ENCODE measurements around the gene IGF2BP3. TPM values are rescaled to one million over a fixed set of nuclear protein-coding genes. Genes with fewer than 3 reads are reported as not detected.
"Not testable (repeated sequence)": the region's sequence is repeated elsewhere in the genome, so short reads cannot be mapped to it uniquely, and the experiment has no call there.

Gene IGF2BP3
- total RNA-seq, 2 experiments from 2014 or later: 0.50 to 1.2 TPM

DNA sequence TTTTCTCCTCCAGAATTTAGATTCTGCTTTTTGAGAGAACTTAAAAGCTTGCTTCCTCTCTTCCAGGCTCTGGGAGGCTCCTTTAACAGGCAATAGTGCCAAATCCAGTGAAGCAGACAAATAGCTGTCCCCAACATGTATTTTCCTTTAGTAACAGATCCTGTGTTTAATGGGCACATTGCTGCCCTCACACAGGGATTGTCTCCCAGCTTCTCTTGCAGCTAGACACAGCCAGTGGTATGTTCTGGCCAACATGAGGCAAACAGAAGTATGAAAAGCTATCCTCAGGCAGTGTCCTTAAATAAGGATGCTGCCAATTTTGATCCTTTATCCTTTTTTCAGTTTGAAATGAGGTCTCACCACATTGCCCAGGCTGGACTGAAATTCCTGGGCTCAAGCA, 132.9 kb downstream of the IGF2BP3 start:
- ChIA-PET CTCF (interaction anchor here (0.6 to 1.5 kb wide), 3 partner anchors 10 to 36 kb away, joined by 3 to 4 read pairs (median 3); no protein-coding TSS in a partner anchor), POLR2A (no interaction called here)
- DNase-seq: no peak
- H3K9me3 Mint-ChIP-seq: no peaks in the 10 kb centered on the region
- no peaks in the 10 kb centered on the region for H3K4me1 Mint-ChIP-seq
- no peaks in the 10 kb centered on the region for H3K36me3 Mint-ChIP-seq (ENCODE audit: low read depth)
- H3K4me3 Mint-ChIP-seq: no peak overlapping the region
- no peak overlapping the region for H3K27ac Mint-ChIP-seq
- H3K27me3 Mint-ChIP-seq: peaks cover 22% of the 10 kb centered on the region

DNA sequence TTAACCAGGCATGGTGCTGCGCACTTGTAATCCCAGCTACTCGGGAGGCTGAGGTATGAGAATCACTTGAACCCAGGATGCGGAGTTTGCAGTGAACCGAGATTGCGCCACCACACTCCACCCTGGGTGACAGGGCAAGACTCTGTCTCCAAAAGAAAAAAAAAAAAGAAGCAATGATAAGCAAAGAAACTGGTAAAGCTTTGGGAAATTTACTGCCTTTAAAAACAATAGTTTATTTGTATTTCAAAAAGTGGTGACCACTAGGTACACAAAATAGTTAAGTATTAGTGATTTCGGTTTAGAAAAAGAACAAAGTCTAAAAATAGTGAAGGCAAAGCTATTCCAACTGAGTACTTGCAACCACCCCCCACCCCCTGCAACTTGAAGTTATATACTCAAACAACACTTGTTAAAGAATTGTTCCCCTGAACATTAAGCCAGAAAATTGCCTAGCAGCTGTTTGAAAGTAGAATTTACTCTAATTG, 133.4 kb downstream of the IGF2BP3 start:
- ChIA-PET POLR2A (no interaction called here), CTCF (interaction anchor here (0.6 to 1.8 kb wide), 4 partner anchors 9 to 35 kb away, joined by 3 to 4 read pairs (median 4); no protein-coding TSS in a partner anchor)
- no peaks in the 10 kb centered on the region for H3K4me1 Mint-ChIP-seq
- no peak overlapping the region for H3K4me3 Mint-ChIP-seq
- no peak for DNase-seq
- H3K27ac Mint-ChIP-seq: no peak overlapping the region
- H3K36me3 Mint-ChIP-seq (ENCODE audit: low read depth): no peaks in the 10 kb centered on the region
- H3K27me3 Mint-ChIP-seq: peaks cover 19% of the 10 kb centered on the region
- H3K9me3 Mint-ChIP-seq: no peaks in the 10 kb centered on the region

- Mint-ChIP-seq H3K9me3 (no peaks in the 10 kb centered on the region), H3K27me3 (peaks cover 19% of the 10 kb centered on the region), H3K36me3 (ENCODE audit: low read depth) (no peaks in the 10 kb centered on the region), H3K27ac (no peak overlapping the region), H3K4me3 (no peak overlapping the region), H3K4me1 (no peaks in the 10 kb centered on the region)
- CTCF ChIA-PET: interaction anchor here (1.8 kb wide), 1 partner anchor 10 kb away, joined by 4 read pairs; no protein-coding TSS in a partner anchor
- DNase-seq: no peak
- POLR2A ChIA-PET: no interaction called here
Measured at GRCh38 chr7:23336086-23336485, 134.2 kb downstream of the IGF2BP3 start.

DNA sequence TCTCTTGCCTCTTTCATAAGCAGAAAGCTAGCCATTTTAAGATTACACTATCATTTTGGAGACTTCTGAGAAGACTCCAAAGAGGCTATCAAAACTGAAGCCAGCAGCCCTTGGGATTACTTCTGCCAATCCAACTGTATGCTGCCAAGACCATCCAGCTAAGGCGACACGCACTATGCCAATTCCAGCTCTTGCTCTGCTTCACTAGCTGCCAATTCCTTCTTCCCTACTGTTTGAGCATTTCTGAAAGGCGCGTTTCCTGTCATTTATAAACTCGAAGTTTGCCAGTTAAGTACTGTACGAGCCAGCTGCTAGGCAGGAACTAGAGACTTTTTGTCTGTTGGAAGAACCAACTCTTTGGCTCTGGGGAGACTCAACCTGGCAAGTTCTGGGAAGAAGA, 134.7 kb downstream of the IGF2BP3 start:
- H3K27ac Mint-ChIP-seq: no peak overlapping the region
- H3K36me3 Mint-ChIP-seq (ENCODE audit: low read depth): no peaks in the 10 kb centered on the region
- ChIA-PET CTCF (interaction anchor here (1.8 kb wide), 1 partner anchor 10 kb away, joined by 4 read pairs; no protein-coding TSS in a partner anchor), POLR2A (no interaction called here)
- no peak for DNase-seq
- H3K27me3 Mint-ChIP-seq: peaks cover 19% of the 10 kb centered on the region
- H3K9me3 Mint-ChIP-seq: no peaks in the 10 kb centered on the region
- no peak overlapping the region for H3K4me3 Mint-ChIP-seq
- no peaks in the 10 kb centered on the region for H3K4me1 Mint-ChIP-seq

DNA sequence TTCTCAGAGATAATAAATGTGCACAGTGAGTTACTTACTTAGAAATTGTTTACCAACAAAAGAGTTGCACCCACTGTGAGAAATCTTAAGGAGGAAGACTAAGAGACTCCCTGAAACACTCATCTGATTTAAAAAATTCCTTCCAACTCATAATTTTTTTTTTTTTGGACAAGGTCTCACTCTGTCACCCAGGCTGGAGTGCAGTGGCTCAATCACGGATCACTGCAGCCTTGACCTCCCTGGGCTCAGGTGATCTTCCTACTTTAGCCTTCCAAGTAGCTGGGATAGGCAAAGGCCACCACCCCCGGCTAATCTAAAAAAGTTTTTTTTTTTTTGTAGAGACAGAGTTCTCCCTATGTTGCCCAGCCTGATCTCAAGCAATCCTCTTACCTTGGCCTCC, 135.2 kb downstream of the IGF2BP3 start:
- Mint-ChIP-seq H3K4me1 (no peaks in the 10 kb centered on the region), H3K27ac (no peak overlapping the region), H3K36me3 (ENCODE audit: low read depth) (no peaks in the 10 kb centered on the region), H3K9me3 (no peaks in the 10 kb centered on the region), H3K4me3 (no peak overlapping the region), H3K27me3 (peaks cover 19% of the 10 kb centered on the region)
- ChIA-PET CTCF (interaction anchor here (1.8 kb wide), 1 partner anchor 11 kb away, joined by 4 read pairs; no protein-coding TSS in a partner anchor), POLR2A (no interaction called here)
- DNase-seq: no peak

- Mint-ChIP-seq H3K27ac (no peak overlapping the region), H3K4me1 (no peaks in the 10 kb centered on the region), H3K9me3 (no peaks in the 10 kb centered on the region), H3K27me3 (peaks cover 20% of the 10 kb centered on the region), H3K4me3 (no peak overlapping the region), H3K36me3 (ENCODE audit: low read depth) (no peaks in the 10 kb centered on the region)
- POLR2A ChIA-PET: no interaction called here
- CTCF ChIA-PET: no interaction called here
- DNase-seq: no peak
Measured at GRCh38 chr7:23334482-23335056, 135.7 kb downstream of the IGF2BP3 start.

DNA sequence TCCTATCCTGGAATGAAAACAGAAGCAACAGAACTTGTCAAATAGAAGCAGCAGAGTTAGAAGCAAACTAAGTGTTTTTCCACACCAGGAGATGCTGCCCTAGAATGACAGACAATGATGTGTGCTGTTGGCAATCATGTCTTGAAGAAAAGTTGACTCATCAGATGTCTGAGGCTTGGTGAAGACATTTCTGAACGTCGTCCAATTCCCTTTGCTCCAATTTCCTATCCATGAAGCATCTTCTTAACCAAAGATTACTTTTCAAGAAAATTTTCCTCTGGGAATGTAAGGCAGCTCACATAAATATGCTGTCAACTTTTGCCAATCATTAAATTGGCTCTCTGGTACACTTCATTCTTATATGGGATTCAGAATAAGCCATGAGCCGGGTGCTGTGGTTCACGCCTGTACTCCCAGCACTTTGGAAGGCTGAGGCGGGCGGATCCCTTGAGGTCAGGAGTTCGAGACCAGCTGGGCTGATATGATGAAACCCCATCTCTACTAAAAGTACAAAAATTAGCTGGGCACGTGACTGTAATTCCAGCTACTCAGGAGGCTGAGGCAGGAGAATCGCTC, 136.5 kb downstream of the IGF2BP3 start:
- no peaks in the 10 kb centered on the region for H3K36me3 Mint-ChIP-seq (ENCODE audit: low read depth)
- H3K27me3 Mint-ChIP-seq: peaks cover 15% of the 10 kb centered on the region
- ChIA-PET POLR2A (no interaction called here), CTCF (no interaction called here)
- no peaks in the 10 kb centered on the region for H3K9me3 Mint-ChIP-seq
- no peaks in the 10 kb centered on the region for H3K4me1 Mint-ChIP-seq
- H3K27ac Mint-ChIP-seq: no peak overlapping the region
- no peak overlapping the region for H3K4me3 Mint-ChIP-seq
- no peak for DNase-seq

GRCh38 chr7:23332910-23333612, 137.2 kb downstream of the IGF2BP3 start:
- Mint-ChIP-seq H3K4me1 (no peaks in the 10 kb centered on the region), H3K4me3 (no peak overlapping the region), H3K27ac (no peak overlapping the region), H3K27me3 (peaks cover 14% of the 10 kb centered on the region), H3K36me3 (ENCODE audit: low read depth) (no peaks in the 10 kb centered on the region), H3K9me3 (no peaks in the 10 kb centered on the region)
- CTCF ChIA-PET: no interaction called here
- no peak for DNase-seq
- POLR2A ChIA-PET: no interaction called here

GRCh38 chr7:23332193-23332592, 138.1 kb downstream of the IGF2BP3 start:
- no peaks in the 10 kb centered on the region for H3K36me3 Mint-ChIP-seq (ENCODE audit: low read depth)
- POLR2A ChIA-PET: no interaction called here
- no peak for DNase-seq
- H3K4me1 Mint-ChIP-seq: no peaks in the 10 kb centered on the region
- H3K27me3 Mint-ChIP-seq: peaks cover 10% of the 10 kb centered on the region
- H3K27ac Mint-ChIP-seq: no peak overlapping the region
- no peaks in the 10 kb centered on the region for H3K9me3 Mint-ChIP-seq
- CTCF ChIA-PET: no interaction called here
- no peak overlapping the region for H3K4me3 Mint-ChIP-seq

GRCh38 chr7:23331132-23331531, 139.2 kb downstream of the IGF2BP3 start:
- ChIA-PET CTCF (no interaction called here), POLR2A (no interaction called here)
- no peaks in the 10 kb centered on the region for H3K36me3 Mint-ChIP-seq (ENCODE audit: low read depth)
- no peak overlapping the region for H3K4me3 Mint-ChIP-seq
- no peaks in the 10 kb centered on the region for H3K4me1 Mint-ChIP-seq
- no peaks in the 10 kb centered on the region for H3K9me3 Mint-ChIP-seq
- no peak overlapping the region for H3K27ac Mint-ChIP-seq
- H3K27me3 Mint-ChIP-seq: peaks cover 11% of the 10 kb centered on the region
- DNase-seq: no peak

DNA sequence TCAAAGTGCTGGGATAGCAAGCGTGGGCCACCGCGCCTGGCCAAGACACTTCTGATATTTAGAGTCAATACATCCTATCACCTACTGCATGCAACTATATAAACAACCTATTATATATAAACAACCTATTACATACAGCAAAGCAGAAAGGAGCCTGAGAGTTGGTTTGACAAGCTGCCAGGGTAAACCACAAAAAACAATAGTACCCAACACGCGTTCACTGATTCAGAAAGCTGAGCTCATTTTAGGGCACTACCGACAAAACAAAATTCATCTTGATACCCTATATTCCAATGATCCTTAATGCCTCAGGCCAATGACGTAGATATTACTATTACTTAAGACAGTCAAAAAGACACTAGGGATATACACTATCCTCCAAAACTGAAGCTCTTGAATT, 154.9 kb downstream of the IGF2BP3 start:
- H3K27ac Mint-ChIP-seq: no peak overlapping the region
- no peak overlapping the region for H3K4me3 Mint-ChIP-seq
- ChIA-PET CTCF (interaction anchor here (0.7 to 1.0 kb wide), 2 partner anchors 16 to 22 kb away, joined by 3 read pairs; partner anchors contain the start of gene MALSU1), POLR2A (no interaction called here)
- no peaks in the 10 kb centered on the region for H3K27me3 Mint-ChIP-seq
- H3K36me3 Mint-ChIP-seq (ENCODE audit: low read depth): peaks cover 9% of the 10 kb centered on the region
- no peaks in the 10 kb centered on the region for H3K4me1 Mint-ChIP-seq
- H3K9me3 Mint-ChIP-seq: no peaks in the 10 kb centered on the region
- DNase-seq: no peak

DNA sequence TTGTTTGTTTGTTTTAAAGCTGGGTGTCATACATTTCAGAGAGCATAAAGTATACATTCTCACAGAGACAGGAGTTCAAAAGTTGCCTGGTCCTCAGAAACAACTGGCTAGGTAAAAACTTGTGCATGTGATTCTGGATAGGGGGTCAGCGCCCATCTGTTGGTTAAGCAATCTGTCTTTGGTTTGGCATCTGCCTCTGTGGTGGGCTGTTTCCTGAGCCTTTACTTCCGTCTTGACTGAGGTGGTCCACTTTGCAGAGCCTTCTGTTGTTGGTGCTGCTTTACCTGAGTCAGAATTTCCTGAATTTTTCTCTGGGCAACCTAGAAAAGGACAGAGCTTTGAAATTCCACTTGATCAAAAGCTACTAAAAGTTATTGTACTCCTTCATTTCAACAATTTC, 158.2 kb downstream of the IGF2BP3 start:
- peaks cover 38% of the 10 kb centered on the region for H3K36me3 Mint-ChIP-seq (ENCODE audit: low read depth)
- CTCF ChIA-PET: interaction anchor here (0.6 kb wide), 2 partner anchors 206 to 208 kb away, joined by 3 read pairs; no protein-coding TSS in a partner anchor
- H3K4me1 Mint-ChIP-seq, H3K9me3 Mint-ChIP-seq, H3K27me3 Mint-ChIP-seq, POLR2A ChIA-PET, H3K27ac Mint-ChIP-seq, DNase-seq, H3K4me3 Mint-ChIP-seq: not testable (repeated sequence)

DNA sequence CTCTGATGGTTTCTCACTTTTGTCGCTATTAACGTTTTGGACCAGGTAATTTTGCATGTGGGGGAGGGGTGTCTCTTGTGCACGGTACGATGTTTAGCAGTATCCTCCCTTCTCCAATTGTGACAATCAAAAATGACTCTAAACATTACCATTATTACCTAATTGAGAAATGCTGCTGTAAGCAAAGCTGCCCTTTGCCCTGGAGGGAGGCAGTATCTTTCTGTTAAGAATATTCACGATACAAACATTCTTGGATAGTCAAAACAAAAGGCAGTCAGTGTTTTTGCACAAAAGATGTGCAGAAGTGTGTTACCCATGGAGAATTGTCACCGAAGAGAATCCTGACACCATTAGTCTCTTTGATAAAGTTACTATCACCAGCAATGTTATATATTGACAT, 161.5 kb downstream of the IGF2BP3 start:
- H3K4me1 Mint-ChIP-seq: peaks cover 28% of the 10 kb centered on the region
- CTCF ChIA-PET: no interaction called here
- POLR2A ChIA-PET: no interaction called here
- H3K27ac Mint-ChIP-seq: no peak overlapping the region
- H3K27me3 Mint-ChIP-seq: no peaks in the 10 kb centered on the region
- DNase-seq: no peak
- H3K4me3 Mint-ChIP-seq: no peak overlapping the region
- H3K36me3 Mint-ChIP-seq (ENCODE audit: low read depth): peaks cover 63% of the 10 kb centered on the region
- no peaks in the 10 kb centered on the region for H3K9me3 Mint-ChIP-seq

All from activated CD4-positive, alpha-beta T cell treated with anti-CD3 and anti-CD28 coated beads, Interleukin-2, amount 10 ng/mL, durations not matched to agents 7 days and 5 days (primary cell).